Upper lobe of left lung (tissue), 4 donors: ENCODE measurements around the gene CLSTN2.

ENCODE experiments used
- CTCF ChIP-seq, 6 experiments: fragments of 450-650 bp in 4 of 6; fragments of 200-600 bp in 2 of 6; sonication (generic) in 2 of 6; IDR thresholded peaks; one replicate each; pipeline ENCODE4 v1.5.1; 2016 to 2019; ENCODE audit warnings: antibody characterized with exemption in 6 of 6
- EP300 ChIP-seq, 4 donors: sonication (generic); formaldehyde crosslinking; IDR thresholded peaks; one replicate each; pipeline ENCODE4 v1.5.1; 2017; ENCODE audit warnings: antibody characterized with exemption in 4 of 4, control low read depth in 2 of 4
- POLR2A ChIP-seq, 4 donors: fragments of 450-650 bp; IDR thresholded peaks; one replicate each; pipeline ENCODE4 v1.5.1; 2016 to 2017; ENCODE audit warnings: antibody characterized with exemption in 4 of 4, mild to moderate bottlenecking in 2 of 4
- POLR2AphosphoS5 ChIP-seq, 2 donors: sonication (generic); formaldehyde crosslinking; IDR thresholded peaks; one replicate each; pipeline ENCODE4 v1.5.1; 2017; ENCODE audit warnings: antibody characterized with exemption in 2 of 2

GRCh38 chr3:140053794-140054193 lies 118.8 kb downstream of the CLSTN2 start:
- TF ChIP-seq POLR2A (IDR thresholded peaks at IDR 0.05), result no peak
- no peak for TF ChIP-seq POLR2AphosphoS5 (IDR thresholded peaks at IDR 0.05)
- TF ChIP-seq CTCF (IDR thresholded peaks at IDR 0.05), result no peak
- no peak for TF ChIP-seq EP300 (IDR thresholded peaks at IDR 0.05)
